HG03045 (cell line): ENCODE measurements around the gene RASGRP2.
"Not testable (repeated sequence)": the region's sequence is repeated elsewhere in the genome, so short reads cannot be mapped to it uniquely, and the experiment has no call there.

Source experiments
- ATAC-seq: cut with Tn5 transposase; IDR thresholded peaks from one replicate; pipeline ENCODE4 v1.9.1; 2021; ENCODE audit warnings: mild to moderate bottlenecking, moderate library complexity; ENCODE audit not compliant: unreplicated experiment

RASGRP2 gene

DNA sequence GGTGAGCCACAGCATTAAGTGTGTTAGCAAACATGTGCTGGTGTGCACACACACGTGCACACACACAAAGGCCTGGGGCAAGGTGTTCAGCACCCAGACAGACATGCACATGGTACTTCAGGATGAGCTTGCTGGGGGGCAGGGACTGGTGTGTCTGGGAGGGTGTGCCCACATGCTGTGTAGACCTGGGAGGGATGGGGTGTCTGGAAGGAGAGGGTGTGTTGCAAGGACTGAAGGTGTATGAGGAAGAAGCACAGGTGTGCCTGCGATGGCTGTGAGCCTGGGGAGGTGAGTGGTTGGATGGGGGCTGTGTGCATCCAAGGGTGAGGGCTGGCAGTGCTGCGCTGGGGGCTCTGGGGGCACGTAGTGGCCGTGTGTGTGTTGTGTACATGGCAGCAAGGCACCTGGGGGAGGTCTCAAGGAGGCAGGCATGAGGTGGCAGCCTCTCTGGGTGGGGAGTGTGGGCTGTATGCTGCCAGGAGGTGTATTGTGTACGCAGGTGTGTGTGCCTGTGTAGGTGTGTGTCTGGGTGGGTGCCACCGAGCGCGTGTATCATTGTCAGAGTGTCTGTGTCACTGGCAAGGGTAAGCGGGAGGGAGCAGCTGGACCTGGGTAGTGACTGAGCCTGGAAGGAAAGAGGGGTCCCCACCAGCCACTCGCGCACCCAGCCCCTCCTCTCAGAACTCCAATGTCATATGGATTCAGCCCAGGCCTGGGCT, 23.1 kb downstream of the RASGRP2 start:
- no peak for ATAC-seq

DNA sequence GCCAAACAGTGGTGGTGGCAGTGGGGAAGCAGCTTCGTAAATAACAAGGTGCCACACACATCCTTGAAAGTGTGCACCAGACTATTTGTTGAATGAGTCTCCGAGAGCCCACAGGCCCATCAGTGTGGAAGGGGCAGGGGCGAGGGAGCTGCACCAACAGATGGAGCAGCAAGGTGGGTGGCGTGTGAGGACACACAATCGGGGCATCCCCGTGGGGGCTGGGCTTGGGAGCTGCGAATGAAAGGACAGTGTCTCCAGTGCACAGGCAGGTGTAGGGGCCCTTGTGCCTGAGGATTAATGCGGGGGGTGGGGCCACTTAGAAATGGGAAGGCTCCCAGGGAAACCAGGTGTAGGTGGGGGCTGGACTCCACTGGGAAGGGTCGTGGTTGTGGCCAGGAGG, 23.8 kb downstream of the RASGRP2 start:
- no peak for ATAC-seq

DNA sequence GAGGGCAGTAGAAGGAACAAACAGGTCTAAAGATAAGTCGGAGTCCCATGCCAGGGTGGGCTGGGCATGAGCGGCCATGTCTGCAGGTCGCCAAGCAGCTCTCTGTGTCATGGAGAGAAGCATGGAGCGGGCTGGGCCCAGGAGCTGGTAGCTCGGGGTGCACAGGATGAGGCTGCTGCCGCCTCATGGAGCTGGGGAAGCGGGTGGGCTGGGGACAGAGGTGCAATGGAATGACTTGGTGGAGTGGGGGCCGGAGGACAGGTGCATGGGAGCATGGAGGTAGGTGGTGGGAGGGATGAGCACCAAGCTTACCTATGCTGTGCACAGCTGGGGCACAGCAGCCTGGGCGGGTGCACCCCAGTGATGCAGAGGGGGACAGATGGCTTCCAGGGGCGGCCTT, 24.5 kb downstream of the RASGRP2 start:
- no peak for ATAC-seq

DNA sequence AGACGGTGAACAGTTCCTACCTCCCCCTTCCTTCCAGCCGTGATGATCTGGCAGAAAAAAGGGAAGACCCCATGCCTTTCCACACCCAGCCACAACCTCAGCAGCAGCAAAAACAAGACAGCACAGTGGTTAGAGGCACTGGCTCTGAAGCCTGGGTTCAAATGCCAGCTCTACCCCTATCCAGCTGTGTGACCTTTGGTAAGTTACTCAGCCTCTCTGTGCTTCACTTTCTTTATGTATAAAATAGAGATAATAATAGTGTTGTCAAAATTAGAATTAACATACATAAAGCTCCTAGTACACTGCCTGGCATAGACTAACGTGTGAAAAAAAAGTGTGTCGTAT, 25.2 kb downstream of the RASGRP2 start:
- ATAC-seq, result no peak

DNA sequence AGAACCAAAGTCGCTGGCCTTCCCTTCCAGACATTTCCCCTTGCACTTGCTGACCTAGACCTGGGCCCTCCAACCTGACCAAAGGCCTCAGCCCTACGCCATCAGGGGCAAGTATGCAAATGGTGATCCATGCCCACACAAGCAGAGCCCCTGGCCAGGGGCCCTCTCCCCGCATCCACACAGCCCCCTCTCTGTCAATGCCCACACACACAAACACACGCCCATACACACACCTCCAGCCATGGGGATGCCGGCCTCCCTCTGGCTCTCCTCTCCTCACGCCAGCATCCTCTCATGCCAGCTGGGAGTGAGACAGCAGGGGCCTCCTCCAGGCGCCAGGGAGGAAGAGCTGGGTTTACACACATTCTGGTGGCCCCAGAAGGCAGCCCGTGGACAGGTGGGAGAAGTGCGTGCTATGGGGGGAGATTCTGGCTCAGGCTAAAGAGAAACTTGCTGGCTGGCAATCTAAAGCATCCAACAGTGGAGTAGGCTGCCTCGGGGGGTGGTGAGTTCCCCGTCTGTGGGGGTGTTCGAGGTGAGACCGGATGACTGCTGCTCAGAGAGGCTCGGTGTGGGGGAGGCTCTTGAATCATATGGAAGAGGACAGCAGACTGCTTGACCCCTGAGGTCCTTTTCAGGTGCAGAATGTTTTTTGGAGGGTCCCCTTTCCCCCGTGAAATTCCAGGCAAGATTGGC, 25.7 kb downstream of the RASGRP2 start:
- ATAC-seq, result no peak

DNA sequence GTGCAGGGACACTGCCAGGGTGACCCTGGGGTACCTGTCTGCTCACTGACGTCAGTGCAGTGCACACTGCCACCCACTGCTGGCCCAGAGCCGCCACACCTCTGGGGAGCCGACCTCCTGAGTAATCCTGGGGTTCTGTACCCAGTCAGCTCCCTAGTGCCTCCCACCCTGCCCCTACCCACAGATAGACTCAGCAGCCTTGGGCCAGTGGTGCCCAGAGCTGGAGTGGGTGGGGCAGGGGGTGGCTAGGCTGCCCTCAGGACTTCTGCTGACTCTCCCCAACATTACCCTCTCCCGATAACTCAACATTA, 26.7 kb downstream of the RASGRP2 start:
- no peak for ATAC-seq

DNA sequence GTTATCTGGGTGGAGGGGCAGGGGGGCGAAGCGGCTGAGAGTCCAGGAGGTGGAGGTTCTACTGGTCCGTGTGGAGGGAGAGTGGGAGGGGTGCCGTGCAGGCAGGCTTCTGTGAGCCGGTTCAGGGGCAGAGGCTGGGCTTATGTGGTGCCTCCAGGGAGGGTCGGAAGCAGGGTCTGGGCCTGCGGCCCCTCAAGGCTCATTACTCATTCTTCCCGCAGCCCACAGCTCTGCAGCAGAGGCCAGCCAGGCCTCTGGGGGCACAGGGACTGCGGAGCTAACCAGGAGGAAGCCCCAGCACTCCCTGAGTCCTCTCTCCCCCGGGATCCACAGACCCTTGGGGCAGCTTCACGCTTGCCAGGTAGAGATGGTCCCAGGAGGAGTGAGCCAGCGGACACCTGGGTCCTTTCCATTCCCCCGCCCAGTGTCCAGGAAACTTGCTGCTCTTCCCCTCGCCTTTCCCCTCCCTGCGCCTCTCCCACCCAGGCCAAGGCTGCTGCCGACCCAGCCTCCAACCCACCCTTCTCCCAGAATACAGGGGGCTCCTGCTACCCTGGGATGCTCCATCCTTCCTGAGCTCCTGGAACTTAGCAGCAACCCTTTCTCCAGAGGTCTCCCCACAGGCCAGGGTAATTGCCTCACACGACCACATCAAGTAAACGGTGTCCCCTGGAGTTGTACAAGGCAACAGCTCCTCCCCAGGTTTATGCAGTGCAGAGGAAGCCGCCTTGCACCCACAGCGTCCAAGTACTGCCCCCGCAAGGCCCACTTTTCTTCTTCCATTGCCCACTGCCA, 27.3 kb downstream of the RASGRP2 start:
- no peak for ATAC-seq

DNA sequence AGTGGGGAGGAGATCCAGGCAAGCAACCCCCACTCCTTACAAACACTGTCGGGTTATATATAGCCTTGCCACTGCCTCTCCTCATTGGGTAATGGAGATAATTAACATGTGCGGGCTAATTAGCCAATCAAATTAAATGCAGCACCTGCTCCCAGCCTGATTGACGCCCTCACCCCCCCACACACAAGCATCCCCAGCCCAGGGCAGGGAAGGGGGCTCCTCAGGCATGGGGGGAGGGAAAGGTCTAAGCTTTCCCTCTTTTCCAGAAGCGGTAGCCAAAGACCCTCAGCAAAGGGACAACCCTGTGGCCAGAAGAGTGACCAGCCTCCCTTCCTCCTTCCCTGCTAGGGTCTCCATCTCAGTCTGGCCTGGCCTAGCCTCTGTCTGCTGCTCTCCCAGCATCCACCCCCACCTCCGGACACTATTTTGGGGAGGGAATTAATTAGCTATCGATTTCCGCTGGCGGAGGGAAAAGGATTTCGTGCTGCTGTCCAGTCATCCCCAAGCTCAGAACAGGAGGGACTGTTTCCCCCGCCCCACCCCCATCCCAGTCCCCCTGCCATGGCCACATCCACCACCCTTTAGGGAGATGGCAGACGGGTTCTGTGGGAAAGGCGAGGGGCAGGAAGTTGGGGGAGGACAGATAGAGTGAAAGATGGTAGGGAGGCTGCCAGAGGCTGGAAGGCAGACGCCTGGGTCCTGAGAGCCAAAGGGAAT, 28.0 kb downstream of the RASGRP2 start:
- ATAC-seq, result no peak

DNA sequence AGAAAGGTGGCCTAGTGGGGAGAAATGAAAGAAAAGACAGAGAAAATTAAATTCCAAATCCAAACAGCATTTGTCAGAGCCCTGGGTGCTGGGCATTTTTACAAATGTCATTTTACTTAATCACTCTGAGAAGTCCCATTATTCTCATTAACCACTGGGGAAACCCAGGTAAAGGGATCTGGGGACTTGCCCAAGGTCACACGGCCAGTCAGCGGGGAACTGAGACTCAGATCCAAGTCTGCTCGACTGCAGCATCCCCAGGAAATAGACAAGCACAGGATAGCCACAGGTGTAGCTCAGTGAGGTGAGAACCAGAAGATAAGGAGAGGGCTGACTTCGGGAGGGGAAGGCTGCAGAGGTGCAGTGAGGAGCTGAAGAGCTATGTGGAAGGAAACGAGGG, 28.8 kb downstream of the RASGRP2 start:
- no peak for ATAC-seq

DNA sequence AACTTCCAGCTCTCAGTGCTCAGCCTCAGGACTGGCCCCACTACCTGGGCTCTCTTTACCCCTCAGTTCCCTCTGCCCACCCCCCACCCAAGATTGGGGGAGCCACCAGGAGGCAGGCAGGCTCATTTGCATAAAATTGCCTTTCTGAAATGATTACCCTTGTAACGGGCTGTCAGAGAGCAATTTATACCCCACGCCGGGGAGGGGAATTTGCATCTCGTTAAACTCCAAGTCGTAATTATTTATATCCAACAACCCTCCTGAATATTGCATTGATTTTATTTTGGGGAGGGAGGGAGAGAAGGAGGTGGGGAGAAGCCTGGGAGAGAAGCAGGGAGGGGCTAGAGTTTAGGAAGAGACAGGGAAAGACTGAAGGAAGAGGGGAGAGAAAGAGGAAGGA, 29.3 kb downstream of the RASGRP2 start:
- ATAC-seq, result no peak

DNA sequence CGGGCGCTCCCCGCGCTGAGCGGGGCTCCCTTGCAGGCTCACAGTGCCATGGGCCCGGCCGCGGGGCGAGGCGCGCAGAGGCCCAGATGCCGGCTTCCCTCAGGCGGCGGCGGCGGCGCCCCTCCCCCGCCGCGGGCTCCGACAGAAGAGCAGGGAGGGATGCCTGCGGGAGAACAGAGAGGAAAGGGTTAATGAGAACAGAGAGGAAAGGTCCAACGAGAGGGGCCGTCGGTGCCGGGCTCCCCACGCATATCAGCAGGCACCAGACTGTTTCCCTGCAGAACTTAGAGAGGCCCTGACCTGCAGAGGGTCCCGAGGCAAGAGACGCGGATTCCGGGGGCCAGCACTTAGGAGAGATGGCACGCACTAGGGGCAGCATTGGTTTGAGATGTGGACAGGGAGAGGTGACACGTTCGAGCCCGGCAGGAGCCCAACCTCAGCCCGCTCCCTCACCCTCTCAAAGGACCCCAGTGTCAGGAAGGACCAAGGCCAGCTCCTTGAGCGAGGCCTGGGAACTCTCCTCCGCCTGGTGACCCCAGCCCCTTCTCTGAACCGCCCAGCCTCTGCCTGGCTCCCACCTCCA, 30.1 kb downstream of the RASGRP2 start:
- ATAC-seq, result no peak

DNA sequence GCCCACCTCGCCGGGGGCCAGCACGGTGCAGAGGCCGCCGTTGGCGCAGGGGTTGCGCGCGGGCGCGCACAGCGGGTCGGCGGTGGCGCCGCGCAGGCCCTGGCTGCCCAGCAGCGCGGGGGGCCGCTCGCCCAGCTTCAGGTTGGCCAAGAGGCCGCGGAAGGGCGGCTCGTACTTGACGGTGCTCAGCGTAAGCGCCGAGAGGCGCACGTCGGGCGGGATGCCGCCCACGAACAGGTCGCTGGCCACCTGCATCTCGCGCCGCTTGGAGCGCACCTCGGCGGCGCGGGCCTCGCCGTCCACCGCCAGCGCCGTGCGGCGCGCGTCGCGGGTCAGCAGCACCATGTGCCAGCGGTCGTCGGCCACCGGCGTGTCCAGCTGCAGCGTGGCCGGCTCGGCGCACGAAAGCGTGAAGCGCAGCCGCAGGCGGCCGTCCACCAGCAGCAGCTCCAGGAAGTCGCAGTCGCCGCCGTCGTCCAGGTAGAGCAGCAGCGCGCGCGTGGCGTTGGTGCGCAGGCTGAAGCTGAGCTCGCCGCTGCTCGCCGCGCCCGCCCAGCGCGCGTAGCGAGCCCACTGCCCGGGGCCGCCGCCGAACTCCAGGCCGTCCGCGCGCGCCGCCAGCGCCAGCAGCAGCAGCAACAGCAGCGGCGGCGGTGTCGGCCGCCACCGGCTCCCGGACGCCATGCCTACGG, 30.8 kb downstream of the RASGRP2 start:
- no peak for ATAC-seq

DNA sequence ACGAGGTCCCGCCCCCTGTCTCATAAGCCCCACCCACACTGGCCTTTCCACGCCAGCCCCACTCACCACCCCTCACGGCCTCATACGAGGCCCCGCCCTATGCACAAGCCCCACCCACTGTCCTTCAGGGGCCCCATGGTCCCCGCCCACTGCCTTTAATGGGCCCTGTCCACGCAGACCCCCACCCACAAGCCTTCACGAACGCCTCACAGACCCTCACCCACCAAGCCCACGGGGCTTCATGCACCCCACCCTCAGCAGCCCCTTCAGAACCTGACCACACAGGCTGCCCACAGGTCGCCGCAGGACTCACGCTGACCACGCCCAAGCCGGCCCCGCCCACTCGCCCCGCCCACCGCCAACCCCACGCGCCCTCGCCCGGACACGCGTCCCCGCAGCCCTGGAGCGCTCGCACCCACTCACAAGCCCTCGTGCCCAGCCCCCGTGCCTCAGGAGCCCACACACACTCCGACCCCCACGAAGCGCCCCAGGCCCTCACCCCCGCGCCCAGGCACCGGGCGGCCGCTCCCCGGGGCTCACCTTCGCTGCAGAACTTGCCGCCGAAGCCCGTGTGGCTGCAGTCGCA, 31.4 kb downstream of the RASGRP2 start:
- ATAC-seq, result no peak

DNA sequence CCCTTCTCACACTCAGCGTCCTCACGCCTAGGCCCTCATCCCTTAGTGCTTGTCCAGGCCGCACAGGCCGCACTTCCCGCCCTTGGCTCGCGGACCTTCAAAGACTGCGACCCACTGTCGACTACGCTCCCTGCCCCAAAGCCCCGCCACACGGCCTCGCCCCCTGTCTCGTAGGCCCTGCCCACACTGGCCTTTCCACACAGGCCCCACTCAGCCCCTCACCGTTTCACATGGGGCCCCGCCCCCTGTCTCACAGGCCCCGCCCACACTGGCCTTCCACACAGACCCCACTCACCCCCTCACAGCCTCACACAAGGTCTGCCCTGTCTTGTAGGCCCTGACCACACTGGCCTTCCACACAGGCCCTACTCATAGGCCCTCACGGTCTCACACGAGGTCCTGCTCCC, 32.0 kb downstream of the RASGRP2 start:
- ATAC-seq, result no peak

DNA sequence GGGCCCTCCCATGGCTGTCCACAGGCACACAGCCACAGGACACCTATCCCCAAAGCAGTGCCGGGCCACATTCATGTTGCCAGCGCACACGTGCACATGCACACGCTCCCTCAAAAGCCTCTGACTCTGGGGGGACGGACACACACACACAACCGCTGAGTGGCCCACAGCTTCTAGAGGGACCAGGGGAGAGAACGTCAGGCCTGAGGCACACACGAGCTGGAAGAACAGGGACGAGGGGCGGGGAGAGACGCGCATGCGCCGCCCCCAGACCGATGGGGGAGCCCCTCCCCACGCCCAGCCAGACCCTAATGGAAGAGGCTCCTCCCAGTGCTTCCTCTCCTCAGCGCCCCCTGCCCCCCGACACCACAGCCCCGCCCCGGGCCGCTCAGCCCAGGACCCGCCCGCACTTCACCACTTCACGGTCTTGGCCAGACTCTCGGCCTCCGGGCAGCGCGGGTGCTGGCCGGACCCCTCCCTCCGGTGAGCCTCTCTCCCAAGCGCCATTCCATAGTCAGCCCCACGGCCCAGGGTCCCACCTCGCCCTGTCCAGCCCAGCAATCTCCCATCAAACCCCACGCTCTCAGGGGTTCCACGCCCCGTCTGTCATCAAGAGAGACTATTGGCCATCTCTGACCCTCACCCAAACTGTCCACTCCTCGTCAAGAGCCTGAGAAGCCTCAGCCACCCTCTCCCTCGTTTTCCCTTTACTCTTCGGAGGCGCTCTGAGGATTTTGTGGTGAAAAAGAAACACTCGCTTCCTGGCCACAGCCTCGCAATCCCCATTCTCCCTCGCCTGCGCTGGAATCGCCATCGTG, 32.6 kb downstream of the RASGRP2 start:
- ATAC-seq, result no peak

DNA sequence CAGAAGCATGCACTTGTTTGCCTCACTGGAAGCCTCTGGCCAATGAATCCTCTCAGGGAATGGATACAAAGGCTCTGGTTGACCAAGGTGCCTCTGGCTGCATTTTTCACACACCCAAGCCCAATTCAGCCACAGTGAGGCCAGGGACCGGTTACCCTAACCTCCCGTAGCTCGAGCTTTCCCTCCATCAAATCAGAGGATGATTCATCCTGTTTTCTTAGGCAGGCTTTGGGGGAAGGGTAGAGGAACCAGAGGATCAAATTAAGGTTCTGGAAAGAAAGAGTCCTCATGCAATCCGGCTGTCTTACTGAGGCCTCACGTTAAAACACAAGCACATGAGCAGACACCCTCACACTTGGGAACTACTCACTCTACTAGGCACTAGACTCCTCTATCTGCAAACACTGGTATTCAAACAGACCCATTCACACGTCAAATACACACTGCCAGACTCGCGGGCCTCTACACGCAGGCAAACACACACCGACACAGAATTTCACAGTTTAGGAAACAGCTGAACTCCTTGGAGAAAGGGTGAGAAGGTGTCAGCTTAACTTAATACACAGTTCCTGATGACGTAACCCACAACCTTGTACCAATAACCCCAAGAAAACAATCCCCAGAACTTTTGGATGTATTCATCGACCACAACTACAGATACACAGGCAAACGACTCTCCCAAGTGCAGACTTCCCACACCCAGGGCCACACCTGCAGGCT, 33.4 kb downstream of the RASGRP2 start:
- ATAC-seq, result no peak

DNA sequence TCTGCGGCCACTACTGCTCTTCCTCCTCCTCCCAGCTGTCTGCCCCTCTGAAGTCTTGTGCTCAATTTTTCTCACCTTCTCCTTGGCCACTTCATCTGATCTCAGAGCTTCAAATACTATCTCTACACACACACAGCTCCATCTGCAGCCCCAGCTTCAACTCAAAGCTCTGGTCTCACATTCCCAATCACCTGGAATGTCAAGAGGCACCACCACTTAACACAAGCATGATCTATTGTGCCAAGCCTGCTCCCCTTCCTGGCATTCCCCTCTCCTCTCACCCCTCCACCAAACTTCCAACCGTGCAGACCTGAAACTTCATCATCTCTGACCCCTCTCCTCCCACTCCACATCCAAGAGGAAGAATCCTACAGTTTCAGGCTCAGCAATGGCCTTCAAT, 38.4 kb downstream of the RASGRP2 start:
- ATAC-seq, result no peak

DNA sequence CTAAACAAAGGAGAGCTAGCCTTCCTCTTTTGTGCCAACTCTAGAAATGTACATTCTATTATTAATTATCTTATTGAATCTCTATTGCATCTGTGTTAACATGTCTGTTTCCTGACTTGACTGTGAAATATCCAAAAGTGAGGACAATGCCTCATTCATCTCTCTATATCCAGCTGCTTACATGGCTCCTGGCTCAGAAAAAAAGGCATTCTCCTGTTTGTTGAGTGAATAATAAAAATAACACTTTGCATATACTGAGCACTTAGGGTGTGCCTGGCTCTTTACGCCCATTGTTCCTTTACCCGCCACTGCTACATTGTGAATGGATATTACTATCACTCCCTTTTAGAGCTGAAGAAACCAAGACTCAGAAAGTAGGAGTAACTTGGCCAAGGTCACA, 40.9 kb downstream of the RASGRP2 start:
- ATAC-seq, result no peak

DNA sequence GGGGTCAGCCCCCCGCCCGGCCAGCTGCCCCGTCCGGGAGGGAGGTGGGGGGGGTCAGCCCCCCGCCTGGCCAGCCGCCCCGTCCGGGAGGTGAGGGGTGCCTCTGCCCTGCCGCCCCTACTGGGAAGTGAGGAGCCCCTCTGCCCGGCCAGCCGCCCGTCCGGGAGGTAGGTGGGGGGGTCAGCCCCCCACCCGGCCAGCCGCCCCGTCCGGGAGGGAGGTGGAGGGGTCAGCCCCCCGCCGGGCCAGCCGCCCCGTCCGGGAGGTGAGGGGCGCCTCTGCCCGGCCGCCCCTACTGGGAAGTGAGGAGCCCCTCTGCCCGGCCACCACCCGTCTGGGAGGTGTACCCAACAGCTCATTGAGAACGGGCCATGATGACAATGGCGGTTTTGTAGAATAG, 42.0 kb downstream of the RASGRP2 start:
- not testable (repeated sequence) for ATAC-seq
